GM19023 (cell line): ENCODE results near the gene SLC2A9.

Source experiments
- ATAC-seq: cut with Tn5 transposase; IDR thresholded peaks from one replicate; pipeline ENCODE4 v1.9.1; 2021; ENCODE audit warnings: mild to moderate bottlenecking, moderate library complexity; ENCODE audit not compliant: unreplicated experiment

SLC2A9 gene

GRCh38 chr4:9899306-9900055 is 121.8 kb downstream of the SLC2A9 start:
- no peak for ATAC-seq

DNA sequence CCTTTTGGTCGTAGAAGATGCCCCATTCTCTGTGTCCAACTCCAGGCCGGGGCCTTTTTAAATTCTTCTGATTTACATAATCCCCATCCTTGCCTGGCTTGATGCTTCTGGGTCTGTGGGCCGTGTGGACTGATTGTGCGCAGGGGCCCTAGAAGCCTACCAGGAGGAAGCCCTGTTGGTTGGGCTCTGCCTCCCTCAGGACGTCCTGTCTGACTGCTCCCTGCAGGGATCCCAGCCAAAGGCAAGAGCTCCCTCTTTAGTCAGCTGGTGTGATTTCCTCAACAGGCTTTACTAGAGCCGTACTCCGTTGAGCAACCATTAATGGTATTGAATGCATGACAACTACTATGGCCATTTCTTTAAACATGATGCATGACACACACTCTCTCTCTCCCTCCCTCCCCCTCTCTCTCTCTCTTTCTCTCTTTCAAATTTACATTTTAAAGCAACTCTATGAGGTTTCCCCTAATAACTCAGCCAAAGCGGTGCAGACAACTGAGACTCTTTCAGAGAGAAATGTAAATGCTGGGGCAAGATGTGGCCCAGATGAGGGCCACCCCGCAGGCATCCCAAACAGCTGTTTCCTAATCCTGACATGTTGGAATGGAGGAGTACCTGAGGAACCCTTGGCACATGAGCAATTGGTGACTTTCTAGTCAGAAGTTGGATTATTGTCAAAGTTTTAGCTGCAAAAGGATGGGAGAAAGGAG is 122.5 kb downstream of the SLC2A9 start:
- no peak for ATAC-seq

DNA sequence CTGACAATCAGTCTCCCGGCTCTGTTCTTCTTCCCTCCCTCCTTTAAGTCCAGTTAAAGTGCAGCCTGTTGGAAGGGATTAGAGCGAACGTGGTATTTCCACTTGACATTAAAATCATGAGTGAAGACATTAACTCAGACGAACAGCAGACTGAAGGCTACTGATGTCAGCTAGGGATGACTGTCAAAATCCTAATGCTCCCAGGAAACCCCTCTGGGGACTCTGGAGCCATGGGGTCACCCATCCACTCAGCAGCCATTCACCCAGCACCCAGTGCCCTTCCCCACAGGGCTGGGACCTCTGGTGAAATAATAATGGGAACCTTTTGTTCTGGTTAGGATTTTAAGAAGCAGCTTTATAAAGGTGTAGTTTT is 126.0 kb downstream of the SLC2A9 start:
- no peak for ATAC-seq

GRCh38 chr4:9894644-9895332 is 126.5 kb downstream of the SLC2A9 start:
- ATAC-seq, result no peak

GRCh38 chr4:9893329-9894108 is 127.8 kb downstream of the SLC2A9 start:
- ATAC-seq, result no peak

DNA sequence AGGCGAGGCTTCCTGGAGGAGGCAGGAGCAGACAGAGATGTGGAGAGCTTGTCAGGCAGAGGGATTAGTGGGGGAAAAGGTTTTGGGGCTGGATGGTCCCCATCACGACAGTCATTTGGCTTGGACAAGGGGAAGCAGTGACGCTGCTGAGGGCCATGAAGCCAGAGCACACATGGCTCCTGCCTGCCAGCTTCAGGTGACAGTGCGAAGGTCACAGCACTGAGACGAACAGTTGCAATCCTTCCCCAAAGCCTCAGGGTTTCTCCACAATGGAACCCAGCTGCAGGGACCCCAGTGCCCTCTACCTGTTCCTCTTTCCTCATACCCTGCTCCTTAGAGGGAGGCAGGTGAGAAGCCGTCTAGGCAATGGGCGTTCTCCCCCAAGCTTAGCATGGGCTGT is 129.6 kb downstream of the SLC2A9 start:
- no peak for ATAC-seq

- no peak for ATAC-seq
Measured at GRCh38 chr4:9891056-9891455, 130.2 kb downstream of the SLC2A9 start.

DNA sequence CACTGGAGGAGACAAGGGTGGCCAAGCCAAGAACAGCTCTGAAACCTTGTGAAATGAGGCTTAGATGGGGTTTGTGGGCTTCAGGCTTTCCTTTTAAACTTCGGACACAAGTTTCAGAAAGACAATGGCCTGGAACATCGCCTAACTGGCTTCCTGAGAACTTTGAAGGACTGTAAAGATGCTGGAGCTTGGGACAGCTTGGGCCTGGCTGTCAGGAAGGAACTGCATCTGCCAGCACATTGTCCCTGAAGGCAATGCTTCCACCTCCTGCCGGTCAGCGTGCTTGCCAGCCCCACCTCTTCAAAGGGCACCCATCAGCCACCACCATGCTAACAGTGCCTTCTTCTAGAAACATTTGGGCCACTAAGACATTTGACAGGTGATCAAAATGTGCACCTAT is 132.0 kb downstream of the SLC2A9 start:
- no peak for ATAC-seq

DNA sequence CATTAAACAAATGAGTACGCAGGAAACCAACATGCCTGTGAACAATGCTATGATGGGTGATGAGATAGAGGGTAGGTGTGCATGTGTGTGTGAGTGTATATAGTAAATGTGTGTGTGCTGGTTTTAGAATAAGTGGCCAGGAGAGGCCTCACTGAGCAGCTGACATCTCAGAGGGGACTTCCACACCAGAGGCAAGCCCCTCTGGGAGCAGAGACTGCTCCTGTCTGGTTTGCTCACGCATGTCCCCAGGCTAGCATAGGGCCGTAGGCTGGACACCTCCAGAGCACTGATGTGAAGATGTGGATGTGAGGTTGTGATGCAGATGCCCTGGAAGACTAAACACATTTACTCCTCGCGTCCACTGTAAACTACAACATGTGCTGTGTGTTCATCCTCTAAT is 135.3 kb downstream of the SLC2A9 start:
- ATAC-seq, result no peak

DNA sequence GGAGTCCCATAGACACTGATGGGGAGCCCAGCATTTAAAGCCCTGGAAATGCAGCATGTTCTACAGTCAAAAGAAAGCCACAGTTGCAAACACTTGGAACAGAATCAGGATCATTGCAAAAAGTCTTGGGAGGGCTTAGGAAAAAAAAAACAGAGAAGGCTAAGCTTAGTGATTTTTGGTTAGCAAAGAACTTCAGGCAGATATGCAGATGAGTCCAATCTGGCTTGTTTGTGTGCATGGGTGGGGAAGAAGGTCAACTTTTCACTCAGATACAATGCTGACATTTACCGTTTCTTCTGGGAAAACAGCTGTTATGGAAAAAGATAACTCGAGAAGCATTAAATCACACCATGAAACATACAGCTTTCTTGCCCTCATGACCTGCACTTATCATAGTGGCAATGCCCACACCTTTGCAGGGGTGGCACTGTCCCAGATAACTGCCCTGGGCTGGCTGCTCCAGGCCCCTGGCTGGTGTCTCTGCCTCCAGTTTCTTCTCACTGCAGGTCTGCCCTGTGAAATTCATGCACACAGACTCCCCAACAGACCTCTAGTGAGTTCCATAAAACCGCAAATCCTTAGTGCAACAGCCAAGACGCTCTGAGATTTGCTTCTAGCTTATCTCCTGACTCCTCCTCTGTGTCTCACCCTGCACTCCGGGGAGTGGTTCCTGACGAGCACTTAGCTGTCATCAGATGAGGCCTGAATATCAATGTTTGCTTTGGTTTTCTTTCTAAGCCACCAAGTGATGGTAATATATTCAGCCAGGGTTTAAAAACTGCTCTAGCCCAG is 140.7 kb downstream of the SLC2A9 start:
- ATAC-seq, result no peak

GRCh38 chr4:9877123-9877522 is 144.2 kb downstream of the SLC2A9 start:
- no peak for ATAC-seq

GRCh38 chr4:9875516-9875915 is 145.8 kb downstream of the SLC2A9 start:
- ATAC-seq, result no peak

DNA sequence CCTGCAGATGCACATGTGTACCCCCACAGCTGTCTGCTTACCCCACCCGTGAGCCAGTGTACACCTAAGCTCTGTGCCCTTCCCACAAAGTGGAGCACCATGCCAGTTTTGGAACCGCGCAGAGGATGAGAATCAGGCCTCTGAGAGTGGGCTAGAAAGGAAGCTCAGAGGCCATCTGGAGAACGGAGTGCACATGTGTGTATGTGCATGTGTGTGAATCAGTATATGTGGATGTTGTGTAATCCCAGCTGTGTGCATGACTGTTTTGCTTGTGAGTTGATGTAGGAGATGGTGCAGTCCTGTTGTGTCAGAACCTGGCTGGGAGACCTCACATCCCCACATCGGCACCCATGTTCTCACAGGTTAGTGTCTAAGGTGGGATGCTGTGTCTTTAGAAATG is 146.9 kb downstream of the SLC2A9 start:
- ATAC-seq, result no peak

- ATAC-seq, result no peak
Measured at GRCh38 chr4:9870165-9870790, 151.0 kb downstream of the SLC2A9 start.

DNA sequence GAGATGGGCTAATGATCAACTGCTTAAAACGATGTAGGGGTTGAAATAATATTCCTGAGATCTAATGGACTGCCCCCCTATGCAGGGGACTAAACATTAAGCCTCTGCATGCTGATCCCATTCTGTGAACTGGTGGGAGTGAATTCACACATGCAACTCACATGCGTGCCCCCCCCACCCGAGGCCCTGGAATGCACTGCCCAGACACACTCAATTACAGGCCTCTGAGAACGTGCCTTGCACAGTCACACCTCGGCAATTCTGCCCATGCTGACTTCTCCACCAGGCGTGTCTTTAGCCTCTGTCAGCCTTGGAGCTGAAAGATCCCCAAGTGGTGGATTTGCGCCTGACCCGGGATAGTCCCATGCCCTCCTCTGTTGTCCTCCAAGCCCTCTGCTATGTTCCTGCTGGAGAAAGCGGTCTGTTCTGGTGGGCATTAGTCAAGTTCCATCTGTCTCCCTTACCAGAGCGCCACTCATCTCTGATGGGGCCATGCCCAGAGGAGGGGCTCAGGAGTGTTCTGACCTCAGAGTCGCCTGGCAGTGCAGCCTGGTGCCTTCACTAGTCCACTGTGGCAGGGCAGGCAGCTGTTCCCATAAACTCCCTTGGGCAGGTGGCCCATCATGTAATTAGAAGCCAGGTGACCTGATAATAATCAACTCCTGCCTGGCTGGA is 153.4 kb downstream of the SLC2A9 start:
- no peak for ATAC-seq

- no peak for ATAC-seq
Measured at GRCh38 chr4:9866931-9867330, 154.4 kb downstream of the SLC2A9 start.

DNA sequence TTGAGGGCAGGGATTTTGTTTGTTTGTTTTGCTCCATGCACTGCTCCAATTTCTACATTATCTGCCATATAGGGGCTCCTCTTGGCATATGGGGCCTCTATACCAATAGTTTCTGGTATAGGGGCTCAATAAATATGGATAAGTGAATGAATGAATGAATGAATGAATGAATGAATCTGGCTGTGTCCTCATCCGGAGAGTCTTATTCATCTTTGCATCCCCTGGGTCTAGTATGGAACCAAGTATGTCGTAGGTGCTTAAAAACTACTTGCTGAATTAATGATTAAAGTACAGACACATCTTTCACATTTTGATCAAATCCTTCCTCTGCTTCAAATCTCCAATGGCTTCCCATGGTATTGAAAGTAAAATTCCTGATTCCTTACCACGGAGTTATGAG is 159.7 kb downstream of the SLC2A9 start:
- no peak for ATAC-seq

DNA sequence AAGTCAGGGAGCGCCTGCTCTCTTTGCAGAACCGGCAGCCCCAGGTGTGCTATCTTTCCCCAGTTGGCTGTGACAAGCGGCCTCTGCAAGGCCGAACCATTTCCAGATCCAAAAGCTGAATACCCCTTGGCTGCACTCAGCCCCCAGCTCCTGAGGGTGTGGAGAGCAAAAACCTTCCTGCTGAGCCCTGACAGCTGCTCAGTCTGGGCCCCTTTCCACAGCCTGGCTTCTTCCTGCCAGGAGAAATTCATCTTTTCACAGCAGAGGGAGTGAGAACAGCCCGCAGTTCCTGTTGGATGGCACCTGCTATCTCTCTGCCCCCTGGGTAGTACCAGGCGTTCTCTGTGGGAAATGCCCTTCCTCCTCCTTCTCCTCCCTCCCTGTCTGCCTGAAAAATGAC is 161.5 kb downstream of the SLC2A9 start:
- ATAC-seq, result no peak

DNA sequence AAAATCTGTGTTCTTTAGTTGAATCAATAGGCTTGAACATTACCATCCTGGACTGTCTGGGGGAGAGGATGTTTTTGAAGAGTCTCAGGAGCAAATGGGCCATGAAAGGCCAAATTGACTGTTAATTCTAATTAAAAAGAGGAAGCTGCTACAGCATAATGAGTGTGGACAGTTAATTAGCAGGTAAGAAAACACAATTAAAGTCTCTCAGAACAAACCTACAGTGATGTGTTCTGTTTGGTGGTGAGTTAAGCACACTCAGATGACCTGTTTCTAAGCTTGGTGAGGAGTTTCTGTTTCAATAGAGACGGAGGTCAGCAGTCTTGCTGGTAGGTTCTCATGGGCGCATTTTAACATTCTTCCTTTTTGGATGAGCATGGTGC is 171.8 kb downstream of the SLC2A9 start:
- ATAC-seq, result no peak
